ENCODE results near the gene VCAN.

Gene VCAN

DNA sequence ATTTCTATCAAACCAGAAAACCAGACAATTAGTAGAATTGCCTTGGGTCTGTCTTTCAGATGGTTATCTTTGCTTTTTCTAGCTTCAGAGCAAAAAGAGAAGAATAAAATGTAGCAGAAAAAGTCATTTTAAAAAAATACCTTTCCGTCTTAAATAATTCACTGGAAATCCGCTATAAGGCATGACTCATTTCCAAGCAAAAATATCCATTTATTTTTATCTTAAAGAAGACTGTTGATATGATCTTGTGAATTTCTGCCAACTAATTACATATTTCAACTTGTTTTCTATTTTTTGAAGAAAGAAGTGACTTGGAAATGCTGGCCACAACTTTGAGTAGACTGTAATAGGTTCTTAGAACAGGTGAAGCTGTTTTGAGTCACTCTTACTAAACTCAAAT, 83.7 kb downstream of the VCAN start:
- no peak for DNase-seq (ENCODE audit: low read depth)
- TF ChIP-seq, protein P1, sequence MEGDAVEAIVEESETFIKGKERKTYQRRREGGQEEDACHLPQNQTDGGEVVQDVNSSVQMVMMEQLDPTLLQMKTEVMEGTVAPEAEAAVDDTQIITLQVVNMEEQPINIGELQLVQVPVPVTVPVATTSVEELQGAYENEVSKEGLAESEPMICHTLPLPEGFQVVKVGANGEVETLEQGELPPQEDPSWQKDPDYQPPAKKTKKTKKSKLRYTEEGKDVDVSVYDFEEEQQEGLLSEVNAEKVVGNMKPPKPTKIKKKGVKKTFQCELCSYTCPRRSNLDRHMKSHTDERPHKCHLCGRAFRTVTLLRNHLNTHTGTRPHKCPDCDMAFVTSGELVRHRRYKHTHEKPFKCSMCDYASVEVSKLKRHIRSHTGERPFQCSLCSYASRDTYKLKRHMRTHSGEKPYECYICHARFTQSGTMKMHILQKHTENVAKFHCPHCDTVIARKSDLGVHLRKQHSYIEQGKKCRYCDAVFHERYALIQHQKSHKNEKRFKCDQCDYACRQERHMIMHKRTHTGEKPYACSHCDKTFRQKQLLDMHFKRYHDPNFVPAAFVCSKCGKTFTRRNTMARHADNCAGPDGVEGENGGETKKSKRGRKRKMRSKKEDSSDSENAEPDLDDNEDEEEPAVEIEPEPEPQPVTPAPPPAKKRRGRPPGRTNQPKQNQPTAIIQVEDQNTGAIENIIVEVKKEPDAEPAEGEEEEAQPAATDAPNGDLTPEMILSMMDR (IDR thresholded peaks at IDR 0.05; ENCODE audit: insufficient read depth, low read depth, low read length, missing control alignments) = no peak
- H3K4me3 ChIP-seq (ENCODE audit: low read length) = no peak overlapping the region

DNA sequence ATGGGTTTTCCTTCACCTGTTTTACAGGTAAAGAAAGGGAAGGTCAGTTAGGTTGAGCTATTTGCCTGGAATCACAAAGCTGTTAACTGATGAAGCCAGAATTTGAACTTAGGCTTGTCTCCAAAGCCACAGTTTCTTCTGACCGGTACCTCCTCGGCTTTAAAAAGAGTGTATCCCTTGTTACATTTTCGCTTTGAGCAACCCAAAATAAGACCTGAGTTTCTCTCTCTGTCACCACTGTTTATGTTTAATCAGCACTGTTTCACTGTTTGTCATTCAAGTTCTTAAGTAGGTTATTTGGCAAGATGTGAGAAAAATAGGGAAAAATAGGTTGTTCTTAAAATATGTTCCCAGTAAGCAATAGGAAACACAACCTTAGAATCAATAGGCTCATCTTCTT, 84.6 kb downstream of the VCAN start:
- no peak overlapping the region for H3K4me3 ChIP-seq (ENCODE audit: low read length)
- DNase-seq (ENCODE audit: low read depth) = no peak
- TF ChIP-seq, protein P1 (IDR thresholded peaks at IDR 0.05; ENCODE audit: insufficient read depth, low read depth, low read length, missing control alignments) = no peak

GRCh38 chr5:83559118-83559785, 87.7 kb downstream of the VCAN start:
- TF ChIP-seq, protein P1 (IDR thresholded peaks at IDR 0.05; ENCODE audit: insufficient read depth, low read depth, low read length, missing control alignments) = no peak
- no peak for DNase-seq (ENCODE audit: low read depth)
- no peak overlapping the region for H3K4me3 ChIP-seq (ENCODE audit: low read length)

DNA sequence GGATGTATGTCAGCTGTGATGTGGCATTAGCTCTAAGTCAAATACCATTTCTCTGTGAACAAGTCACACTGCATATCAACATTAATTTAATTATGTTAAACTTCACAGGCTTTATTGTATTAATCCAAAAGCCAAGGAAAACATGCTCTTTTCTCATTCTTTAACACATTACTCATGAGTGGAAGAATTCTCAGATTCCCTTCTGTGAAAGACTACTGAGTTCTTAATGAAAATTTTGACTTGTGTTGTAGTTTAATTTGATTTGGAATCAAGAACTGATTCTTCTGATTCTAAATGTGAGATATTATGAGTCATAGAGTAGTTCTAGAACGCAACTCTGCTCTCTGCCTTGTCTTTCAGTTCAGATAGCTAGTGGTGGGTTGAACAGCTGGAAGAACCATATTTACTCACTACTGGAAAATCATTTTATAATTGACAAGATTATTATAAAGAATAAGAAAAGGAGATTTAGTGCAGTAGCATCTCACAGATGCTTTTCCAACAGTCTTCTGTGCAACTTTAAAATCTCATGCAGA, 90.6 kb downstream of the VCAN start:
- TF ChIP-seq, protein P1 (IDR thresholded peaks at IDR 0.05; ENCODE audit: insufficient read depth, low read depth, low read length, missing control alignments) = no peak
- DNase-seq (ENCODE audit: low read depth) = no peak
- H3K4me3 ChIP-seq (ENCODE audit: low read length) = no peak overlapping the region

- TF ChIP-seq, protein P1 (IDR thresholded peaks at IDR 0.05; ENCODE audit: insufficient read depth, low read depth, low read length, missing control alignments) = no peak
- no peak for DNase-seq (ENCODE audit: low read depth)
- no peak overlapping the region for H3K4me3 ChIP-seq (ENCODE audit: low read length)
These were observed 91.4 kb downstream of the VCAN start for GRCh38 chr5:83562791-83563557.

DNA sequence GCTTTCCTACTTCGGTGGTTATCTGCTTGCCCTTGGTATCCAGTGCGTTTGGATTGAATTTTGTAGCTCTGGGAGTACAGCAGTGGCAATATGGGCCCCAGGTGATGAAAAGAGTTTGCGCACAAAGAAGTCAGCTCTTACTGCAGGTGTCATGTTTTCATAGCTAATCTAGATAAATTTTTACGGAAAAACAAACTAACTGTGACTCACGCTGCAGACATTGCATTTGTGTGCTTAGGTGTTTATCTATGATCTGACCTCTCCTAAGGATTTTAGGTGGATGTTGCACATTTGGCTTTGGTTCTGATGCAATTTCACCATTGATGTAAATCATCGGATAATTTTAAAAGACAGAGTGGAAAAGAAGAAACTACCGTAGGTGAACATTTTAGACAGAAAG, 92.1 kb downstream of the VCAN start:
- DNase-seq (ENCODE audit: low read depth) = peak; percentile 39
- TF ChIP-seq, protein P1 (IDR thresholded peaks at IDR 0.05; ENCODE audit: insufficient read depth, low read depth, low read length, missing control alignments) = no peak
- no peak overlapping the region for H3K4me3 ChIP-seq (ENCODE audit: low read length)

Measured in epithelial cell of esophagus (primary cell).